RWPE1 (cell line): ENCODE measurements around the gene MYRIP.

Experiments
- CTCF ChIA-PET: fragments of 350-600 bp; sonication (Branson Sonifier 250); formaldehyde crosslinking; extraction: SDS; loops from one replicate; lab custom pipeline; 2021; lab: Yijun Ruan, JAX
- POLR2A ChIA-PET: fragments of 400-600 bp; formaldehyde crosslinking; extraction: SDS; loops from one replicate; lab custom pipeline; 2020; ENCODE audit warnings: antibody characterized with exemption; ENCODE audit not compliant: low non-redundant PET; lab: Yijun Ruan, JAX
- DNase-seq: peaks from one replicate; pipeline ENCODE4 v3.0.0; 2012; ENCODE audit warnings: low spot score
- H3K27ac ChIP-seq: fragments of 450-650 bp; 2 replicates; pipeline ENCODE4 v1.5.1; 2017
- TF ChIP-seq, protein P1 (sequence below): fragments of 450-650 bp; conservative IDR thresholded peaks from 2 replicates; pipeline ENCODE4 v1.5.1; 2017; ENCODE audit warnings: low read depth, mild to moderate bottlenecking

MYRIP gene

DNA sequence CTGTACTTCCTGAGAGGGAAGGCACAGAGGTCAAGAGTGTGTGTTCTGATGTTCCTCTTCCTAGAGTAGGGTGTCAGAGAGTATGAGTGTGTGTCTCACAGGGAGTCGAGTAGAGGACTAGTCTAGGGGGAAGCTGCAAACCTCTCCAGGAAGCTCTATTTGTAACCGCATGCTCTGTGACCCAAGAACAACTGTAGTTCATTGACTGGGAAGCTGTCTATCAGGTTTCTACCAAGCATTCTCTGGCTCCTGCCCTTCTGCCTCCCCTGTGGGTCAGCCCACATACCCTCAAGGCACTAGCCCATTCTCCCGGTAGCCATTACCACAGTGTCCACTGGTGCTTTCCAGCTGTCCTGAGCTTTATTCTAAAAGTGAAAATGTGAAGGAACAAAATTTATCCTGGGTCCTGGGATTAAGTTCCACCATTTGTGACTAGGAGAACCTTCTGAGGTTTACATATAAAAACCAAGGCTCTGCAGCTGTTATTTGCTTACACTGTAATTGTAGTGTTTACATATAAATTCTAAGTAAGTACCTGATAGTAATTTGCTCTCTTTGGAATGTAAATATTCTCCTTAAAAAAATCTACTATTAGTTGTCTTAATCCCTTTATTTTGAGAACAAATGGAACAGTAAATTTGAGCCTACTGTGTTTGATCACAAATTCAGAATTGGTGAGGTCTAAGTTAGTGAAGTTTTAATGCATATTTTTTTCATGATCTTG, 40.7 kb downstream of the MYRIP start:
- CTCF ChIA-PET = no interaction called here
- POLR2A ChIA-PET = no interaction called here

DNA sequence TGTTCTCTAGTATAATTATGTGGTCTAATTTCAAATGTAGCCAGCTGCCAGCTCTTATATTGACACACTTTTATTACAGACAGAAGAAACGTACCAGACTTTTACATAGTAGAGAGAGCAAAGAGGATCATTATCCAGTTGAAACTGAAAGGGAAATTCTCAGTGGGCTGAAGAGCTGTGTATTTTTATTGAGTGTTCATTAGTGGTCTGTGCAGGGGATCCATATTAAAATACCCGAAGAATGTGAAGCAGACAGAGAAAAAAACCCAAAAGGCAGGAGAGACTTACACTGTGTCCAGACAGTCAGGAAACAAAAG, 41.3 kb downstream of the MYRIP start:
- ChIA-PET POLR2A (no interaction called here), CTCF (no interaction called here)
- DNase-seq = no peak
- no peak overlapping the region for H3K27ac ChIP-seq
- TF ChIP-seq, protein P1, sequence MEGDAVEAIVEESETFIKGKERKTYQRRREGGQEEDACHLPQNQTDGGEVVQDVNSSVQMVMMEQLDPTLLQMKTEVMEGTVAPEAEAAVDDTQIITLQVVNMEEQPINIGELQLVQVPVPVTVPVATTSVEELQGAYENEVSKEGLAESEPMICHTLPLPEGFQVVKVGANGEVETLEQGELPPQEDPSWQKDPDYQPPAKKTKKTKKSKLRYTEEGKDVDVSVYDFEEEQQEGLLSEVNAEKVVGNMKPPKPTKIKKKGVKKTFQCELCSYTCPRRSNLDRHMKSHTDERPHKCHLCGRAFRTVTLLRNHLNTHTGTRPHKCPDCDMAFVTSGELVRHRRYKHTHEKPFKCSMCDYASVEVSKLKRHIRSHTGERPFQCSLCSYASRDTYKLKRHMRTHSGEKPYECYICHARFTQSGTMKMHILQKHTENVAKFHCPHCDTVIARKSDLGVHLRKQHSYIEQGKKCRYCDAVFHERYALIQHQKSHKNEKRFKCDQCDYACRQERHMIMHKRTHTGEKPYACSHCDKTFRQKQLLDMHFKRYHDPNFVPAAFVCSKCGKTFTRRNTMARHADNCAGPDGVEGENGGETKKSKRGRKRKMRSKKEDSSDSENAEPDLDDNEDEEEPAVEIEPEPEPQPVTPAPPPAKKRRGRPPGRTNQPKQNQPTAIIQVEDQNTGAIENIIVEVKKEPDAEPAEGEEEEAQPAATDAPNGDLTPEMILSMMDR = no peak

More for the DNA sequence above, 40.7 kb downstream of the MYRIP start:
- TF ChIP-seq, protein P1 = no peak
- H3K27ac ChIP-seq = no peak overlapping the region
- no peak for DNase-seq

DNA sequence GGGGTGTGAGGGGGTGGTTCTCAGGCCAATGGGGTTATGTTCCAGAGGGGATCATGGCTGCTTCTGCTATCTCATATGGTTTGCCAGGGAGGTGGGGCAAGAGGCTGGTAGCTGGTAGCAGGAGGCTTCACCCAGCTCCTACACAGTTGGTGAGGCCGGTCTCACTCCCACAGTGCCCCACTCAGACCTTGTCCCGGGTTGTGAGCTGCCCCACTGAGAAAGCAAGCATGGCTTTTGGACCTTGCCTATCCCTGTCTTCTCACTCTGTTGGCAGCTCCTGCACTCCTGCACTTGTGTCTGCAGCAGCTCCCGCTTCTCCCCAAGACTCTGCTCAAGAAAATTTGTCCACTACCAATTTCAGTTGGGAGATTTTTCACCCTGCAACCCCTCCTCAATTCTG, 46.1 kb downstream of the MYRIP start:
- CTCF ChIA-PET = no interaction called here
- TF ChIP-seq, protein P1 = no peak
- H3K27ac ChIP-seq = no peak overlapping the region
- POLR2A ChIA-PET = no interaction called here
- DNase-seq = no peak

DNA sequence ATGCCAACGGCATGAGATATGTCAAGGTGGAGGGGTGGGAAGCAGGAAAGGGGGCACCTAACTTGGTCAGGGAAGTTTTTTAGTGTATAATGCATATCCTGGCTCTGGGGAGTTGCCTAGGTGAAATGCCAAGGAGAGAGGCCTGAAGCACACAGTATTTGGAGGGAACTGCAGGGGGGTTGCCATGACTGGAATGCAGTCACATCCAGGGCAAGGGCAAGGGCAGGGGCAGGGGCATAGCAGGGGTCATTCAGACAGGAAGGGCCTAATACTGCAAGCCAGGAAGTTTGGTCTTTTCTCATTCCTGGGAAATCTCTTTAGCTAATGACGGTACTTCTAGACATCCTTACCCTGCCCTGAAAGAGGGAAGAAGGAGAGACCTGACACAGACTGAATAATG, 60.5 kb downstream of the MYRIP start:
- DNase-seq = no peak
- H3K27ac ChIP-seq = no peak overlapping the region
- TF ChIP-seq, protein P1 = no peak
- ChIA-PET POLR2A (no interaction called here), CTCF (no interaction called here)

DNA sequence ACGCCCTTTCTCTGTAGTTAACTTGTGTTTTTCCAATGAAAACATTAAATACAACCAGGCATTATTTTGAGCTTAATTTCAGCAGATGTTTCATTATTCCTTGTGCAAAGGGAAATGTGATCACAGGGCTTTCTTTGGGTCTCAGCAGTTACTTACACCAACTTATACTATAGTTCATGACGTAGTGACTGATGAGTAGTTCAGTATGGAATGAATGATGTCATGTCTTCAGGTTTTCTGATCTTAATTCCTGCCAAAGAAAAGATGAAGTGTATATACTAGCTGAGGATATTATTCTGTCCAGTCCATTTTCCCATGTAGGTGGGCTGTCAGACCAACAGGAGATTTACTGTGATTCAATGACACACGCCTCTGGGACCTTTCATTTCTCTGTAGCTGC, 61.3 kb downstream of the MYRIP start:
- H3K27ac ChIP-seq = no peak overlapping the region
- TF ChIP-seq, protein P1 = no peak
- POLR2A ChIA-PET = no interaction called here
- CTCF ChIA-PET = no interaction called here
- no peak for DNase-seq

DNA sequence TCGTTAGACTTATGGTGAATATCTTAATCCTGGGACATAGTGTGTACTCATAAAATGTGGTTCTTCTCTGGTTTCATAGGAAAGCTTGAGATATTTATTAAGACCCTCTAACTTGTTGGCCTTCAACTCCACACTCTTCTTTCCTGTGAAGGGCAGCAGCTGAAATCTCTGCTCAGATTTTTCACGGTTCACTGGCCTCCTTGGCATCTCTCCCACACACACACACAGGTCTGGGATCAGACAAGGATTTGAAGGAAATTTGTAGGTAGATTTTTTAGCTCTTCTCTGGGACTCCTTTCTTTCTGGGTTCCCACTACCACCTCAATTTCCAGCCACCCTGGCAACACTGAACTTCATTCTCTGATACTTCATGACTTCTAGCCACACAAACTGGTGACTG, 70.2 kb downstream of the MYRIP start:
- no peak for DNase-seq
- H3K27ac ChIP-seq = no peak overlapping the region
- ChIA-PET POLR2A (no interaction called here), CTCF (no interaction called here)
- TF ChIP-seq, protein P1 = no peak

DNA sequence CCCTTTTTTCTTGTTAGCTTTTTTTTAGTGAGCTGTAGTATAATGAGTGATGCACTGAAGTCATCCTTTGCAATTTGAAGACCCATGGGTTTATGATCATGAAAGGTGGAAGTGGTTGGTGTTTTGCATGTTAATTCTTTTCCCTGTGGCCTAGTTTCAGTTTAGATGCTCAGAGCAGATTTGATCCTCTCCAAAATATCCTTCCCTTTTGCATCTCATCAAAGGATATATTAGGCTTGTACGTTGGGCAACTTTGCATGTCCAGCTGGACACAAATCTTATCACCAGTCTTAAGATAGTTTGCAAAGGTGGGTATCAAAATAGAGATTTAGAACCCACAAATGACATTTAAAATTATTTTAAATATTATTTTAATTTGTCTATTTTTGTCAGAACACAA, 72.7 kb downstream of the MYRIP start:
- no peak for DNase-seq
- ChIA-PET CTCF (interaction anchor here (0.6 kb wide), 2 partner anchors 121 to 1361 kb away, joined by 3 read pairs; no protein-coding TSS in a partner anchor), POLR2A (no interaction called here)
- TF ChIP-seq, protein P1 = no peak
- H3K27ac ChIP-seq = no peak overlapping the region
